Ishikawa (cell line): ENCODE results near the gene ZNF155.

Experiments used
- CEBPB ChIP-seq: IDR thresholded peaks from 2 replicates; pipeline ENCODE4 v1.6.1; 2012
- CREB1 ChIP-seq: IDR thresholded peaks from 2 replicates; pipeline ENCODE4 v1.6.1; 2012; ENCODE audit warnings: low read depth
- EGR1 ChIP-seq: IDR thresholded peaks from 2 replicates; pipeline ENCODE4 v1.6.1; 2012
- EP300 ChIP-seq: IDR thresholded peaks from 2 replicates; pipeline ENCODE4 v1.6.1; 2012; ENCODE audit warnings: borderline replicate concordance
- FOXM1 ChIP-seq: IDR thresholded peaks from 2 replicates; pipeline ENCODE4 v1.6.1; 2012; ENCODE audit warnings: low read depth, borderline replicate concordance
- NFIC ChIP-seq: IDR thresholded peaks from 2 replicates; pipeline ENCODE4 v1.6.1; 2012
- RAD21 ChIP-seq: IDR thresholded peaks from 2 replicates; pipeline ENCODE4 v1.6.1; 2012; ENCODE audit warnings: low read depth
- TAF1 ChIP-seq: IDR thresholded peaks from 2 replicates; pipeline ENCODE4 v1.6.1; 2012; ENCODE audit warnings: low read depth, mild to moderate bottlenecking
- TCF12 ChIP-seq: IDR thresholded peaks from 2 replicates; pipeline ENCODE4 v1.6.1; 2012; ENCODE audit warnings: low read depth
- TEAD4 ChIP-seq: IDR thresholded peaks from 2 replicates; pipeline ENCODE4 v1.6.1; 2012
- YY1 ChIP-seq: IDR thresholded peaks from 2 replicates; pipeline ENCODE4 v1.6.1; 2012; ENCODE audit warnings: low read depth
- ZBTB7A ChIP-seq: IDR thresholded peaks from 2 replicates; pipeline ENCODE4 v1.6.1; 2012; ENCODE audit warnings: low read depth
- TF ChIP-seq, protein P1 (sequence below): IDR thresholded peaks from 2 replicates; pipeline ENCODE4 v1.6.1; 2012
- TF ChIP-seq, protein P2 (sequence below): IDR thresholded peaks from 2 replicates; pipeline ENCODE4 v1.6.1; 2012
- TF ChIP-seq, protein P3 (sequence below): IDR thresholded peaks from 2 replicates; pipeline ENCODE4 v1.6.1; 2012; ENCODE audit warnings: low read depth, mild to moderate bottlenecking

The ZNF155 gene

DNA sequence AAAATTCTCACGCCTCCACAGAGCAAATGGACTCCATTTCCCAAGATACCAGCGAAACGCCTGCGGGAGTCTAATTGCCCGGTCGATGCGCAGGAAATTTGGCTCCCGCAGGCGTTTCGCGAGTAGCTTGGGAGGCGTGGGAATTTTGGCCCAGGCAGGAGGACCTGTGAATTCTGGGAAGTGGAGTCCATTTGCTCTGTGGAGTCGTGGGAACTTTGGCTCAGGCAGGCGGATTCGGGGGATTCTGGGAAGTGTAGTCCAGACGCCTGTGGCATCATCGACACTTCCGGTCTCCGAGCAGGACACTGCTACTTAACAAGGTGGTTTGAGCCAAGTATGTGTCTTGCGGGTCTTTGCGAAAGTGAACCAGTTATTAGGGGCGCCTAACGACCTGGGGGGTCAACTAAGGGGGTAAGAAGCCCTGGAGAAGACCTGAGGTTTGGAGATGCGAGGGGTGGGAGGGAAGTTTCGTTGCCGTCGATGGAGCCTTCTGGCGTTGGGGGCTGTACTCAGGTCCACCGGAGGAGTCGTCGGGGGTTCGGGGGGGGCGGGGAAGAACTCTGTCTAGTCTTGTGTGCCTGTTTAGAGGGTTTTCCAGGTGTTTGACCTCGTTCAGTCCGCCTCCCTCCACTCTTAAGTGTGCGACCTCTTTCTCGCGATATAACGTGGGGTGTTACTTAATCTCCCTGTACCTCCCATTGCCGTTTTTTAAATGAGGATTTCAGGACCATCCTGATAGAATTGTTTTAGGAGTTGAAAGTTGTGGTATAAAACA is at the start of gene ZNF155:
Gene ZNF155 (plus strand): TSS at position 277 of the 775 bp plus-strand sequence. CDS start 4,356 bp downstream, outside the sequence.
- TF ChIP-seq YY1 (peak; percentile 74), EP300 (no peak), TCF12 (peak; percentile 27; the same call in 1 of the 2 replicates), FOXM1 (no peak), NFIC (peak; percentile 79), TAF1 (peak; percentile 51; the same call in 1 of the 2 replicates), CREB1 (no peak)
- TF ChIP-seq, protein P1, sequence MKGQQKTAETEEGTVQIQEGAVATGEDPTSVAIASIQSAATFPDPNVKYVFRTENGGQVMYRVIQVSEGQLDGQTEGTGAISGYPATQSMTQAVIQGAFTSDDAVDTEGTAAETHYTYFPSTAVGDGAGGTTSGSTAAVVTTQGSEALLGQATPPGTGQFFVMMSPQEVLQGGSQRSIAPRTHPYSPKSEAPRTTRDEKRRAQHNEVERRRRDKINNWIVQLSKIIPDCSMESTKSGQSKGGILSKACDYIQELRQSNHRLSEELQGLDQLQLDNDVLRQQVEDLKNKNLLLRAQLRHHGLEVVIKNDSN, result 0 out of 2 replicates have a peak, but pooled peaks have one; percentile 9

DNA sequence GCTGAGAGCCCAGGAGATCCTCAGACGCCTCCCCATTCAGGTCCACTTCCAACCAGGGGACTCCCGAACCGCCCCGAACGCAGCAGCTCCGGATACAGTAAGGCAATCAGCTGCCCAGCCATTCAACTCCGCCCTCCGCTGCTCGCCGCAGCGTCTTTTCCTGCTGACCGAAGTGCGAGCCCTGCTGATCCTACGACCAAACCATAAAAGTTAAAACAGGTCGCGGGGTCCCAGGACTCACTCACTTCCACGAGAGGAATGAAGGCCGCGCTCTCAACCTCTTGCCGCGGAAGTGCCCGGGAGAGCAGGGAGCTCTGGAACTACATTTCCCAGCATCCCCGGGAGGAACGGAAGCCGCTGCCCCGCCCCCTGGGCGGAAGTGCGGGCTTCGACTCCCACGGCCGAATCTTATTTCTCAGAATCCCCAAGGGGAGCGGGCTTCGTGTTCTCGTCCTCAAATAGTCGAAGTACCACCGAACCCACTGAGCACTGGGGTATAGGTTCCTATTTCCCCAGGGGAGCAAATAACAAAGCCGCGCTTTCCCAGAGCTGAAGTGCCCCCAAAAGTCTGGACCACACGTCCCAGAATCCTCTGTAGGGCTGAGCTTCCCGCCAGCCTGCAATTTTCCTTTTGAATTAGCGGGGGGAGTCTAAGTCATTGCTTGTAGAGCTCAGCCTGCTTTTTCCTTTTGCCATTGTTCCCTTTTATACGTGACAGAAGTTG is 48.8 kb upstream of the ZNF155 start, which contains the start of gene ZNF45:
Gene ZNF45 (minus strand): TSS at position 298 of the 724 bp plus-strand sequence. CDS start 13,097 bp downstream, outside the sequence.
- TF ChIP-seq EGR1 (0 out of 2 replicates have a peak, but pooled peaks have one; percentile 25), FOXM1 (no peak; the same call in 1 of the 2 replicates), ZBTB7A (0 out of 2 replicates have a peak, but pooled peaks have one; percentile 24), TAF1 (peak; percentile 52), CEBPB (no peak), NFIC (no peak), YY1 (no peak)
- TF ChIP-seq, protein P2, sequence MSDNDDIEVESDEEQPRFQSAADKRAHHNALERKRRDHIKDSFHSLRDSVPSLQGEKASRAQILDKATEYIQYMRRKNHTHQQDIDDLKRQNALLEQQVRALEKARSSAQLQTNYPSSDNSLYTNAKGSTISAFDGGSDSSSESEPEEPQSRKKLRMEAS, result peak; percentile 54; the same call in 1 of the 2 replicates

DNA sequence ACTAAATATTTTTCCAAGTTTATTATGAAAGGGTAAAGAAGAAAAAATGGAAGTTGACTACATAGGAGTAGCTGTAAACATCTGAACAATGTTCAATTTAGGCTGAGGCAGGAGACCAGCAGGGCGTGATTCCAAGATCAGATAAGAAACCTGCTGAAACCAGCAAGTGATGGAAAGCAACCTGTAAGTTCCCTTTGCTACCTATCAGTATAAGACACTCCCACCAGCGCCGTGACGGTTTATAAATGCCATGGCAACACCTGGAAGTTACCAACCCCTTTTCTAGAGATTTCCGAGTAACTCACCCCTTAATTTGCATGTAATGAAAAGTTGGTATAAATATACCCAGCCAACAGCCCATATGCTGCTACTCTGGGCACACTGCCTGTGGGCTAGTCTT is 47.8 kb upstream of the ZNF155 start:
- TF ChIP-seq ZBTB7A (no peak), TEAD4 (no peak), EGR1 (no peak), CREB1 (no peak), FOXM1 (no peak), NFIC (no peak), RAD21 (no peak), EP300 (no peak), TAF1 (no peak), CEBPB (no peak), TCF12 (no peak), YY1 (no peak)
- TF ChIP-seq, protein P2, result no peak
- TF ChIP-seq, protein P3, sequence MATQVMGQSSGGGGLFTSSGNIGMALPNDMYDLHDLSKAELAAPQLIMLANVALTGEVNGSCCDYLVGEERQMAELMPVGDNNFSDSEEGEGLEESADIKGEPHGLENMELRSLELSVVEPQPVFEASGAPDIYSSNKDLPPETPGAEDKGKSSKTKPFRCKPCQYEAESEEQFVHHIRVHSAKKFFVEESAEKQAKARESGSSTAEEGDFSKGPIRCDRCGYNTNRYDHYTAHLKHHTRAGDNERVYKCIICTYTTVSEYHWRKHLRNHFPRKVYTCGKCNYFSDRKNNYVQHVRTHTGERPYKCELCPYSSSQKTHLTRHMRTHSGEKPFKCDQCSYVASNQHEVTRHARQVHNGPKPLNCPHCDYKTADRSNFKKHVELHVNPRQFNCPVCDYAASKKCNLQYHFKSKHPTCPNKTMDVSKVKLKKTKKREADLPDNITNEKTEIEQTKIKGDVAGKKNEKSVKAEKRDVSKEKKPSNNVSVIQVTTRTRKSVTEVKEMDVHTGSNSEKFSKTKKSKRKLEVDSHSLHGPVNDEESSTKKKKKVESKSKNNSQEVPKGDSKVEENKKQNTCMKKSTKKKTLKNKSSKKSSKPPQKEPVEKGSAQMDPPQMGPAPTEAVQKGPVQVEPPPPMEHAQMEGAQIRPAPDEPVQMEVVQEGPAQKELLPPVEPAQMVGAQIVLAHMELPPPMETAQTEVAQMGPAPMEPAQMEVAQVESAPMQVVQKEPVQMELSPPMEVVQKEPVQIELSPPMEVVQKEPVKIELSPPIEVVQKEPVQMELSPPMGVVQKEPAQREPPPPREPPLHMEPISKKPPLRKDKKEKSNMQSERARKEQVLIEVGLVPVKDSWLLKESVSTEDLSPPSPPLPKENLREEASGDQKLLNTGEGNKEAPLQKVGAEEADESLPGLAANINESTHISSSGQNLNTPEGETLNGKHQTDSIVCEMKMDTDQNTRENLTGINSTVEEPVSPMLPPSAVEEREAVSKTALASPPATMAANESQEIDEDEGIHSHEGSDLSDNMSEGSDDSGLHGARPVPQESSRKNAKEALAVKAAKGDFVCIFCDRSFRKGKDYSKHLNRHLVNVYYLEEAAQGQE, result no peak
- TF ChIP-seq, protein P1, result no peak

DNA sequence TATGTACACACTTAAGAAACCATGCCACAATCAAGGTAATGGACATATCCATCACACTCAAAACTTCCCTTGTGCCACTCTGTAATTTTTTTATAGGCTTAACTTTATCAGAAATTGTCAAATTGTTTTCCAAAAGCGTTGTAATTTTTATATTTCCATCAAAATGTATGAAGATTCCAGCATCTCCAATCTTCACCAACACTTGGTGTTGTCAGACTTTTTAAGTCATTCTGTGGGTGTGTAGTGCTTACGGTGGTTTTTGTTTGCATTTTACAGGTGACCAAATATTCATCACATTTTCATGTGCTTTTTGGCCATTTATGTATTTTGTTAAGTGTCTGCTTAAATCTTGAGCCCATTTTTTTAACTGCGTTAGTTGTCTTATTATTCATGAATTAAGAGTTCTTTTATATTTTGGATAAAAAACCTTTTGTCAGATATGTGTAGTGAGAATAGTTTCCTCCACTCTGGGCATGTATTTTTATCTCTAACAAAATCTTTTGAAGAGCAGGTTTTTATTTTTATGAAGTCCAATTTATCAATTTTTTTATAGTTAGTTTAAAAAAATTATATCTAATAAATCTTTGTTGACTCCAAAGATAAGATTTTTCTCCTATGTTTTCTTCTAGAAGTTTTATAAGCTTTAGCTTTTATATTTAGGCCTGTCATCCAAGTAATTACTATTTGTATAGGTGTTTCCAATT is 44.3 kb upstream of the ZNF155 start:
- TF ChIP-seq, protein P1, result no peak
- TF ChIP-seq EGR1 (no peak), YY1 (no peak), CEBPB (no peak), ZBTB7A (no peak), CREB1 (no peak), FOXM1 (no peak), RAD21 (no peak), NFIC (no peak), EP300 (no peak), TEAD4 (no peak), TAF1 (no peak), TCF12 (no peak)
- TF ChIP-seq, protein P2, result no peak
- TF ChIP-seq, protein P3, result no peak
